SK-N-SH treated with all-trans-retinoic acid at 6 μM for 48 hours (cell line): Measurements from ENCODE around the gene NRXN3.

Experiments
- BACH2 ChIP-seq: fragments of 250-450 bp; sonication (Bioruptor Pico); IDR thresholded peaks from 2 replicates; pipeline ENCODE4 v1.9.0; 2021; ENCODE audit warnings: mild to moderate bottlenecking, borderline replicate concordance
- CSDC2 ChIP-seq: fragments of 250-450 bp; sonication (Bioruptor Pico); IDR thresholded peaks from 2 replicates; pipeline ENCODE4 v1.5.0; 2020; ENCODE audit warnings: mild to moderate bottlenecking, moderate library complexity
- OSR1 ChIP-seq: fragments of 250-450 bp; sonication (Bioruptor Pico); IDR thresholded peaks from 2 replicates; pipeline ENCODE4 v1.8.0; 2022; ENCODE audit warnings: moderate library complexity, mild to moderate bottlenecking, inconsistent platforms
- SNAI2 ChIP-seq: fragments of 250-450 bp; sonication (Bioruptor Pico); IDR thresholded peaks from 2 replicates; pipeline ENCODE4 v1.5.0; 2020; ENCODE audit warnings: mild to moderate bottlenecking, moderate library complexity
- ZFP3 ChIP-seq: fragments of 250-450 bp; sonication (Bioruptor Pico); IDR thresholded peaks from 2 replicates; pipeline ENCODE4 v1.5.0; 2020; ENCODE audit warnings: mild to moderate bottlenecking, moderate library complexity
- TF ChIP-seq, protein P1 (sequence below): fragments of 250-450 bp; sonication (Bioruptor Pico); IDR thresholded peaks from 2 replicates; pipeline ENCODE4 v1.5.0; 2020; ENCODE audit warnings: mild to moderate bottlenecking, moderate library complexity
- TF ChIP-seq, protein P2 (sequence below): fragments of 250-450 bp; sonication (Bioruptor Pico); IDR thresholded peaks from 2 replicates; pipeline ENCODE4 v1.5.1; 2020; ENCODE audit warnings: low read depth, mild to moderate bottlenecking, moderate library complexity
- TF ChIP-seq, protein P3 (sequence below): fragments of 250-450 bp; sonication (Bioruptor Pico); IDR thresholded peaks from 2 replicates; pipeline ENCODE4 v1.8.0; 2020; ENCODE audit warnings: mild to moderate bottlenecking, moderate library complexity, borderline replicate concordance
- TF ChIP-seq, protein P4 (sequence below): fragments of 250-450 bp; sonication (Bioruptor Pico); IDR thresholded peaks from 2 replicates; pipeline ENCODE4 v1.8.0; 2021; ENCODE audit warnings: low read depth, mild to moderate bottlenecking, moderate library complexity, borderline replicate concordance

DNA sequence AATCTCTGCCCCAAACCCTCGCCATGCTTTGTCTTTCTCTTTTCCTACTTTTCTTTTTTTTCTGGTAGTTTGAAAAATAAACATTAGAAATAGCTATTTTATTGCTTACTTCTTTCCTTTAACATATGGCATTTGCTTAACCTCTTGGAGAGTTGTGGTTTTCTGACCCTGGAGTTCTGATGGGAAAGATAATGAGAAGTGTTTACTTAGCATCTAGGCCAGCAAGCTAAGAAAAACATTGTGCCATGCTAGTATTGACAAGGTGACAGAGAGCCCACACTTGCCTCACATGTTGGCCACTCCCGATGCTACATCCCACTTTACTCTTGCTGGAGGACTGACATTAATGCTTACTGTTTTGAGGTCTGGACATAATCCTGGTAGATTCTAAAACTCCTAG, 1154.9 kb downstream of the NRXN3 start:
- TF ChIP-seq ZFP3 (CRISPR knock-in tag): no peak
- TF ChIP-seq BACH2: no peak
- TF ChIP-seq, protein P1, sequence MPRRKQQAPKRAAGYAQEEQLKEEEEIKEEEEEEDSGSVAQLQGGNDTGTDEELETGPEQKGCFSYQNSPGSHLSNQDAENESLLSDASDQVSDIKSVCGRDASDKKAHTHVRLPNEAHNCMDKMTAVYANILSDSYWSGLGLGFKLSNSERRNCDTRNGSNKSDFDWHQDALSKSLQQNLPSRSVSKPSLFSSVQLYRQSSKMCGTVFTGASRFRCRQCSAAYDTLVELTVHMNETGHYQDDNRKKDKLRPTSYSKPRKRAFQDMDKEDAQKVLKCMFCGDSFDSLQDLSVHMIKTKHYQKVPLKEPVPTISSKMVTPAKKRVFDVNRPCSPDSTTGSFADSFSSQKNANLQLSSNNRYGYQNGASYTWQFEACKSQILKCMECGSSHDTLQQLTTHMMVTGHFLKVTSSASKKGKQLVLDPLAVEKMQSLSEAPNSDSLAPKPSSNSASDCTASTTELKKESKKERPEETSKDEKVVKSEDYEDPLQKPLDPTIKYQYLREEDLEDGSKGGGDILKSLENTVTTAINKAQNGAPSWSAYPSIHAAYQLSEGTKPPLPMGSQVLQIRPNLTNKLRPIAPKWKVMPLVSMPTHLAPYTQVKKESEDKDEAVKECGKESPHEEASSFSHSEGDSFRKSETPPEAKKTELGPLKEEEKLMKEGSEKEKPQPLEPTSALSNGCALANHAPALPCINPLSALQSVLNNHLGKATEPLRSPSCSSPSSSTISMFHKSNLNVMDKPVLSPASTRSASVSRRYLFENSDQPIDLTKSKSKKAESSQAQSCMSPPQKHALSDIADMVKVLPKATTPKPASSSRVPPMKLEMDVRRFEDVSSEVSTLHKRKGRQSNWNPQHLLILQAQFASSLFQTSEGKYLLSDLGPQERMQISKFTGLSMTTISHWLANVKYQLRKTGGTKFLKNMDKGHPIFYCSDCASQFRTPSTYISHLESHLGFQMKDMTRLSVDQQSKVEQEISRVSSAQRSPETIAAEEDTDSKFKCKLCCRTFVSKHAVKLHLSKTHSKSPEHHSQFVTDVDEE (CRISPR knock-in tag): no peak
- TF ChIP-seq OSR1 (CRISPR knock-in tag): no peak
- no peak for TF ChIP-seq CSDC2 (CRISPR knock-in tag)
- TF ChIP-seq, protein P2, sequence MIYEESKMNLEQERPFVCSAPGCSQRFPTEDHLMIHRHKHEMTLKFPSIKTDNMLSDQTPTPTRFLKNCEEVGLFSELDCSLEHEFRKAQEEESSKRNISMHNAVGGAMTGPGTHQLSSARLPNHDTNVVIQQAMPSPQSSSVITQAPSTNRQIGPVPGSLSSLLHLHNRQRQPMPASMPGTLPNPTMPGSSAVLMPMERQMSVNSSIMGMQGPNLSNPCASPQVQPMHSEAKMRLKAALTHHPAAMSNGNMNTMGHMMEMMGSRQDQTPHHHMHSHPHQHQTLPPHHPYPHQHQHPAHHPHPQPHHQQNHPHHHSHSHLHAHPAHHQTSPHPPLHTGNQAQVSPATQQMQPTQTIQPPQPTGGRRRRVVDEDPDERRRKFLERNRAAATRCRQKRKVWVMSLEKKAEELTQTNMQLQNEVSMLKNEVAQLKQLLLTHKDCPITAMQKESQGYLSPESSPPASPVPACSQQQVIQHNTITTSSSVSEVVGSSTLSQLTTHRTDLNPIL: no peak
- TF ChIP-seq, protein P3, sequence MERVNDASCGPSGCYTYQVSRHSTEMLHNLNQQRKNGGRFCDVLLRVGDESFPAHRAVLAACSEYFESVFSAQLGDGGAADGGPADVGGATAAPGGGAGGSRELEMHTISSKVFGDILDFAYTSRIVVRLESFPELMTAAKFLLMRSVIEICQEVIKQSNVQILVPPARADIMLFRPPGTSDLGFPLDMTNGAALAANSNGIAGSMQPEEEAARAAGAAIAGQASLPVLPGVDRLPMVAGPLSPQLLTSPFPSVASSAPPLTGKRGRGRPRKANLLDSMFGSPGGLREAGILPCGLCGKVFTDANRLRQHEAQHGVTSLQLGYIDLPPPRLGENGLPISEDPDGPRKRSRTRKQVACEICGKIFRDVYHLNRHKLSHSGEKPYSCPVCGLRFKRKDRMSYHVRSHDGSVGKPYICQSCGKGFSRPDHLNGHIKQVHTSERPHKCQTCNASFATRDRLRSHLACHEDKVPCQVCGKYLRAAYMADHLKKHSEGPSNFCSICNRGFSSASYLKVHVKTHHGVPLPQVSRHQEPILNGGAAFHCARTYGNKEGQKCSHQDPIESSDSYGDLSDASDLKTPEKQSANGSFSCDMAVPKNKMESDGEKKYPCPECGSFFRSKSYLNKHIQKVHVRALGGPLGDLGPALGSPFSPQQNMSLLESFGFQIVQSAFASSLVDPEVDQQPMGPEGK (CRISPR knock-in tag): no peak
- no peak for TF ChIP-seq SNAI2 (CRISPR knock-in tag)
- TF ChIP-seq, protein P4, sequence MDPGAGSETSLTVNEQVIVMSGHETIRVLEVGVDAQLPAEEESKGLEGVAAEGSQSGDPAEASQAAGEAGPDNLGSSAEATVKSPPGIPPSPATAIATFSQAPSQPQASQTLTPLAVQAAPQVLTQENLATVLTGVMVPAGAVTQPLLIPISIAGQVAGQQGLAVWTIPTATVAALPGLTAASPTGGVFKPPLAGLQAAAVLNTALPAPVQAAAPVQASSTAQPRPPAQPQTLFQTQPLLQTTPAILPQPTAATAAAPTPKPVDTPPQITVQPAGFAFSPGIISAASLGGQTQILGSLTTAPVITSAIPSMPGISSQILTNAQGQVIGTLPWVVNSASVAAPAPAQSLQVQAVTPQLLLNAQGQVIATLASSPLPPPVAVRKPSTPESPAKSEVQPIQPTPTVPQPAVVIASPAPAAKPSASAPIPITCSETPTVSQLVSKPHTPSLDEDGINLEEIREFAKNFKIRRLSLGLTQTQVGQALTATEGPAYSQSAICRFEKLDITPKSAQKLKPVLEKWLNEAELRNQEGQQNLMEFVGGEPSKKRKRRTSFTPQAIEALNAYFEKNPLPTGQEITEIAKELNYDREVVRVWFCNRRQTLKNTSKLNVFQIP (CRISPR knock-in tag): no peak
